K562 (cell line): ENCODE data around the gene MEF2D.

ENCODE experiments used
- AFF4 ChIP-seq: sonication (generic); formaldehyde crosslinking; IDR thresholded peaks from 2 replicates; pipeline ENCODE4 v1.8.0; 2023; ENCODE audit warnings: mild to moderate bottlenecking, missing genetic modification reagents
- BHLHE40 ChIP-seq: IDR thresholded peaks from 2 replicates; pipeline ENCODE4 v1.6.1; 2011; ENCODE audit warnings: low read length, improper control_type of control experiment
- HNRNPH1 ChIP-seq: fragments of 200-400 bp; formaldehyde crosslinking; optimal IDR thresholded peaks from 2 replicates; pipeline ENCODE3; 2017; ENCODE audit warnings: low read depth, mild to moderate bottlenecking, low read length, moderate library complexity
- MTA3 ChIP-seq: fragments of 450-650 bp; formaldehyde crosslinking; IDR thresholded peaks from 2 replicates; pipeline ENCODE4 v1.6.1; 2017; ENCODE audit warnings: mild to moderate bottlenecking, borderline replicate concordance
- PHB2 ChIP-seq: fragments of 450-650 bp; IDR thresholded peaks from 2 replicates; pipeline ENCODE4 v1.6.1; 2017; ENCODE audit warnings: low read depth
- RAD21 ChIP-seq, 2 experiments: fragments of 250-450 bp in 1 of 2; fragments of 450-650 bp in 1 of 2; sonication (Bioruptor Pico) in 1 of 2; formaldehyde crosslinking in 1 of 2; IDR thresholded peaks in 1 of 2; conservative IDR thresholded peaks in 1 of 2; 2 replicates each; pipeline versions ENCODE4 v1.4.0 to v1.8.0; 2020 to 2022; ENCODE audit warnings: mild to moderate bottlenecking in 2 of 2, moderate library complexity in 1 of 2
- TAF15 ChIP-seq: fragments of 200-400 bp; formaldehyde crosslinking; IDR thresholded peaks from 2 replicates; pipeline ENCODE4 v1.6.1; 2017; ENCODE audit warnings: mild to moderate bottlenecking, low read depth, low read length, moderate library complexity

- TF ChIP-seq HNRNPH1 (no peak), MTA3 (no peak), BHLHE40 (no peak), RAD21 (CRISPR knock-in tag; conservative IDR thresholded peaks at IDR 0.05 in 1 of 2, IDR thresholded peaks at IDR 0.05 in 1 of 2) (no peak), AFF4 (no peak), PHB2 (no peak), TAF15 (no peak)
Observed at GRCh38 chr1:156540955-156541354, 40.4 kb upstream of the MEF2D start.
